Stimulated activated CD4-positive, alpha-beta T cell treated with anti-CD3 and anti-CD28 coated beads, Interleukin-1b, Interleukin-23, amount 100 ng/mL, for 48 hours (primary cell): ENCODE measurements around the gene NRXN2.
"Not testable (repeated sequence)": the region's sequence is repeated elsewhere in the genome, so short reads cannot be mapped to it uniquely, and the experiment has no call there.

Experiments
- DNase-seq: peaks from one replicate; pipeline ENCODE4 v3.0.0-alpha.2; 2020

NRXN2 gene

GRCh38 chr11:64665411-64665821 is 57.6 kb downstream of the NRXN2 start:
- DNase-seq = no peak

- DNase-seq = not testable (repeated sequence)
Measured at GRCh38 chr11:64664236-64664870, 58.6 kb downstream of the NRXN2 start.

GRCh38 chr11:64663656-64664055 is 59.3 kb downstream of the NRXN2 start:
- DNase-seq = no peak

GRCh38 chr11:64661614-64662013 is 61.4 kb downstream of the NRXN2 start:
- no peak for DNase-seq

GRCh38 chr11:64661146-64661545 is 61.9 kb downstream of the NRXN2 start:
- no peak for DNase-seq

- no peak for DNase-seq
Measured at GRCh38 chr11:64660706-64661105, 62.3 kb downstream of the NRXN2 start.

GRCh38 chr11:64660205-64660604 is 62.8 kb downstream of the NRXN2 start:
- no peak for DNase-seq

- no peak for DNase-seq
Measured at GRCh38 chr11:64659417-64660144, 63.4 kb downstream of the NRXN2 start.

- DNase-seq = no peak
Measured at GRCh38 chr11:64658265-64658664, 64.7 kb downstream of the NRXN2 start.

GRCh38 chr11:64656862-64657261 is 66.1 kb downstream of the NRXN2 start:
- DNase-seq = no peak

GRCh38 chr11:64655941-64656601 is 66.9 kb downstream of the NRXN2 start:
- no peak for DNase-seq

- DNase-seq = no peak
Measured at GRCh38 chr11:64654958-64655541, 67.9 kb downstream of the NRXN2 start.

GRCh38 chr11:64654439-64654838 is 68.6 kb downstream of the NRXN2 start:
- no peak for DNase-seq

- DNase-seq = no peak
Measured at GRCh38 chr11:64653388-64653973, 69.5 kb downstream of the NRXN2 start.

GRCh38 chr11:64652586-64653387 is 70.2 kb downstream of the NRXN2 start:
- peak; percentile 75 for DNase-seq

- DNase-seq = no peak
Measured at GRCh38 chr11:64650923-64651523, 72.0 kb downstream of the NRXN2 start.

GRCh38 chr11:64649291-64649697 is 73.7 kb downstream of the NRXN2 start:
- DNase-seq = no peak

GRCh38 chr11:64648551-64648950 is 74.4 kb downstream of the NRXN2 start:
- no peak for DNase-seq

- DNase-seq = no peak
Measured at GRCh38 chr11:64647019-64647779, 75.8 kb downstream of the NRXN2 start.

- DNase-seq = no peak
Measured at GRCh38 chr11:64644647-64645275, 78.2 kb downstream of the NRXN2 start.
